PFSK-1 (cell line): ENCODE results near the gene ARHGAP35.

Experiments used
- FOXP2 ChIP-seq: optimal IDR thresholded peaks from 2 replicates; pipeline ENCODE3; 2011; ENCODE audit warnings: borderline replicate concordance, control low read depth, inconsistent platforms; ENCODE audit not compliant: insufficient read depth; ENCODE audit errors: extremely low read length, extremely low read depth
- POLR2AphosphoS5 ChIP-seq: IDR thresholded peaks from 2 replicates; pipeline ENCODE4 v1.6.1; 2012; ENCODE audit warnings: low read depth, mild to moderate bottlenecking, control low read depth, low read length, moderate library complexity
- REST ChIP-seq, 2 experiments: IDR thresholded peaks; 2 replicates each; pipeline versions ENCODE4 v1.6.1 to v1.8.0; 2011 to 2012; ENCODE audit warnings: low read depth in 2 of 2, low read length in 2 of 2, control low read depth in 1 of 2, inconsistent platforms in 1 of 2, mild to moderate bottlenecking in 1 of 2, moderate library complexity in 1 of 2; ENCODE audit not compliant: insufficient read depth in 1 of 2
- SIN3A ChIP-seq: IDR thresholded peaks from 2 replicates; pipeline ENCODE4 v1.6.1; 2012; ENCODE audit warnings: mild to moderate bottlenecking, low read length, moderate library complexity, borderline replicate concordance; ENCODE audit not compliant: insufficient read depth
- TAF1 ChIP-seq: IDR thresholded peaks from 2 replicates; pipeline ENCODE4 v1.6.1; 2012; ENCODE audit warnings: low read length, control low read depth, borderline replicate concordance; ENCODE audit not compliant: insufficient read depth

ARHGAP35 gene

GRCh38 chr19:46861691-46862502, 1.1 kb downstream of the ARHGAP35 start:
- no peak for TF ChIP-seq POLR2AphosphoS5
- TF ChIP-seq SIN3A = no peak
- peak; percentile 44 to 69; a peak in 1 of 4 replicates for TF ChIP-seq REST (IDR thresholded peaks at IDR 0.05; ENCODE audit: insufficient read depth in 1 of 2, low read depth in 2 of 2, low read length in 2 of 2)
- TF ChIP-seq TAF1 = peak; percentile 42; the same call in 1 of the 2 replicates

GRCh38 chr19:46862503-46862834, 1.7 kb downstream of the ARHGAP35 start:
- TF ChIP-seq POLR2AphosphoS5 (no peak), REST (IDR thresholded peaks at IDR 0.05; ENCODE audit: insufficient read depth in 1 of 2, low read depth in 2 of 2, low read length in 2 of 2) (peak in 1 of 2 experiments; percentile 81; a peak in 2 of 4 replicates), FOXP2 (no peak)

- TF ChIP-seq REST (IDR thresholded peaks at IDR 0.05; ENCODE audit: insufficient read depth in 1 of 2, low read depth in 2 of 2, low read length in 2 of 2) (no peak), SIN3A (no peak), FOXP2 (no peak), TAF1 (no peak), POLR2AphosphoS5 (no peak)
These were observed 2.3 kb downstream of the ARHGAP35 start for GRCh38 chr19:46862974-46863632.

- TF ChIP-seq FOXP2 = no peak
- TF ChIP-seq REST (IDR thresholded peaks at IDR 0.05; ENCODE audit: insufficient read depth in 1 of 2, low read depth in 2 of 2, low read length in 2 of 2) = no peak
- no peak for TF ChIP-seq SIN3A
- TF ChIP-seq POLR2AphosphoS5 = no peak
- TF ChIP-seq TAF1 = no peak
These were observed 3.2 kb downstream of the ARHGAP35 start for GRCh38 chr19:46863818-46864629.
